Skin epidermis (tissue), 12 donors: ENCODE measurements around the gene MOK.
A peak's percentile ranks its signal among the peaks of the same experiment; 100 is the strongest.

Experiments
- H3K27ac ChIP-seq, 21 experiments: fragments of 200-600 bp; sonication (generic) in 11 of 21; one replicate each; pipeline ENCODE4 v1.5.0; 2020; ENCODE audit warnings: mild to moderate bottlenecking in 3 of 21, inconsistent platforms in 2 of 21, moderate library complexity in 2 of 21
- H3K4me3 ChIP-seq, 7 experiments: fragments of 200-600 bp; sonication (generic) in 2 of 7; one replicate each; pipeline ENCODE4 v1.5.0; 2020; ENCODE audit warnings: inconsistent platforms in 2 of 7, mild to moderate bottlenecking in 2 of 7, moderate library complexity in 1 of 7

The MOK gene

GRCh38 chr14:102295270-102295669 is 9.7 kb downstream of the MOK start:
- peak overlapping the region in 1 of 21 experiments; percentile 43 for H3K27ac ChIP-seq
- H3K4me3 ChIP-seq: no peak overlapping the region

DNA sequence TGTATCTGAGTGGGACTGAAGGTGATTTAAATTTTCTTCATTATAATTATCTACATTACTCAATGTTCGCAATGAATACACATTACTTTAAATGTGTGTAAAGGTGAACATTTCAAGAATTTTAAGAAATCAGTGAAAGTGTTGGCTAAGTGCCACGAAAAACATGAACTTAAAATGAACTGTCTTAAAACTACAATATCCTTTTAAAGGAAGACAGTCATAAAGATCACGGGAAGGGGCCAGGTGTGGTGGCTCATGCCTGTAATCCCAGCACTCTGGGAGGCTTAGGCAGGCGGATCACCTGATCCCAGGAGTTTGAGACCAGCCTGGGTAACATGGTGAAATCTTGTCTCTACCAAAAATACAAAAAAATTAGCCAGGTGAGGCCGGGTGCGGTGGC is 11.2 kb downstream of the MOK start:
- H3K4me3 ChIP-seq: no peak overlapping the region
- H3K27ac ChIP-seq: no peak overlapping the region

GRCh38 chr14:102292441-102292840 is 12.5 kb downstream of the MOK start:
- no peak overlapping the region for H3K27ac ChIP-seq
- no peak overlapping the region for H3K4me3 ChIP-seq

DNA sequence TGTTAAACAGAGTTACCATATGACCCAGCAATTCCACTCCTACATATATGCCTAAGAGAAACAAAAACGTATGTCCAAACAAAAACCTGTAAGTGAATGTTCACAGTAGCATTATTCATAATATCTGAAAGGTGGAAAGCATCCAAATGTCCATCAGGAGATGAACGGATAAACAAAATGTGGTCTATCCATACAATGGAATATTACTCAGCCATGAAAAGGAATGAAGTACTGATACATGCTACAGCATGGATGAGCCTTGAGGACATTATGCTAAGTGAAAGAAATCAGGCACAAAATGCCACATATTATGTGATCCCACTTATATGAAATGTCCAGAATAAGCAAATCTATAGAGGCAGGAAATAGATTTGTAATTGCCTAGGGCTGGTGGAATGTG is 16.8 kb downstream of the MOK start:
- Histone ChIP-seq H3K4me3 (no peak overlapping the region), H3K27ac (no peak overlapping the region)

DNA sequence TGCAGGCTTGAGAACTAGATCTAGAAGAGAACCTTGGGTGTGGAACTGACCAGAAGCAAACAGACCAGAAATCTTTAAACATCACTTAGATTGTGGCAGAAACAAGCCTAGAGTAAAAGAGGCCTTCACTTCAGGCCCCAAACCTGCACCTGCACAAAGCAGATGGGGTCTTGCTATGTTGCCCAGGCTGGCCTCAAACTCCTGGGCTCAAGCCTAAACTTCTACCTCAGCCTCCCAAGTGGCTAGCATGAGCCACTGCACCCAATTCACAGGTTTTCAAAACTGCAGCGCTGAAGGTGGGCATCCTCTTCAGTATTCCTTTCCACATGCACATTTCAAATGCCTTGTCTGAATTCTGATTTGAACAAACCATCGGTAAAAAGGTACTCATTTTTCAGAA is 19.9 kb downstream of the MOK start:
- Histone ChIP-seq H3K27ac (no peak overlapping the region), H3K4me3 (no peak overlapping the region)

GRCh38 chr14:102283631-102284129 is 21.3 kb downstream of the MOK start:
- Histone ChIP-seq H3K27ac (no peak overlapping the region), H3K4me3 (no peak overlapping the region)

GRCh38 chr14:102282751-102283465 is 22.1 kb downstream of the MOK start:
- Histone ChIP-seq H3K4me3 (no peak overlapping the region), H3K27ac (no peak overlapping the region)

- H3K4me3 ChIP-seq: no peak overlapping the region
- H3K27ac ChIP-seq: peak overlapping the region in 1 of 21 experiments; percentile 19
Measured at GRCh38 chr14:102280376-102280962, 24.5 kb downstream of the MOK start.

DNA sequence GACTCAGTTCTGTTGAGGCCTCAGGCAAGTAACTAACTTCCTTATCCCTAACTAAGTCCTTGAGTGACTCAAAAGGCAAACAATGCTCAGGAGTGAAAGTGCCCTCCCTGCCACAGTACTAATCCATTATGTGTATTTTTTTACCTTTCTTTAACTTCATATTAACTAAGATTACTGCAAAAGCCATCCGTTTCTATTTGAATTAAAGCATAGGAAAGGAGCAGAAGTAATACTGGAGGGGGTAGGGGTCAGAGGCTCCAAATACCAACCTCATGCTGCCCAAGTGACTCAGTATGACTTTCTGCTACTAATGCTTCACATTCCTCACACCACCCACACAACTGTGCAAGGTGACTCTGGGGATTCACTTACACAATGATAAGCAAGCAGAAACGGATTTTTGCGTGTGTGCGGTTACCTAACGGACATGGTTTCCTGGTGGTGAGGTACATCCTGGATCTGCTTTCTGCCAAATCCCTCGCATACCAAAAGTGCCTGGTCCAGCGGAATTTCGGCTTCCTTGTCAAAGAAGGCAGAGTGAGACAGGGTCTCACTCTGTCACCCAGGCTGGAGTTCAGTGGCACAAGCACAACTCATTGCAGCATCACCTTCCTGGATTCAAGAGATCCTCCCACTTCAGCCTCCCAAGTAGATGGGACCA is 25.1 kb downstream of the MOK start:
- Histone ChIP-seq H3K27ac (peak overlapping the region in 6 of 21 experiments; percentile 9 to 69 (median 20)), H3K4me3 (no peak overlapping the region)

DNA sequence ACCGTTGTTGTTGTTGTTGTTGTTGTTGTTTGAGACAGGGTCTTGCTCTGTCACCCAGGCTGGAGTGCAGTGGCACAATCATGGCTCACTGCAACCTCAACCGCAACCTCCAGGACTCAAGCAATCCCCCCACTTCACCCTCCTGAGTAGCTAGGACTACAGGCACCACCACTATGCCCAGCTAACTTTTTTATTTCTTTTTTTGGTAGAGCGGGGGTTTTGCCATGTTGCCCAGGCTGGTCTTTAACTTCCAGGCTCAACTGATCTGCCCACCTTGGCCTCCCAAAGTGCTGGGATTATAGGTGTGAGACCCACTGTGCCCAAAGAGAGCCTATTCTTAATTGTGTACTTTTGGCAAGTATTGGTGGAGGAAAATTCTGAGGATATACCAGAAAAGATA is 25.7 kb downstream of the MOK start:
- H3K27ac ChIP-seq: peak overlapping the region in 4 of 21 experiments; percentile 9 to 69 (median 28)

DNA sequence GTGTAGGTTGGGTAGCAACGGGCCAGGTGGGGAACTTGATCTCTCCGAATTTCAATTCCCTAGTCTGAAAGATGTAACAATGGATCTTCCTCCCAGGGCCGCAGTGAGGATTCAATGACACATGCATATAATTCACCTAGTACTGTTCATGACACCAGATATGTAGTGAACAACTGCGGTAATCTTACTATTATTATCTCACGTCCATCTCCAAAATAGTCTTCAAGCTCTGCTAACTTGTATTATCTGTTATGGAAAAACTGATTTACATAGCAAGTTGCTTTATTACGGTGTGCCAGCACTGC is 26.4 kb downstream of the MOK start:
- H3K27ac ChIP-seq: no peak overlapping the region
- H3K4me3 ChIP-seq: no peak overlapping the region

More for the DNA sequence above, 25.7 kb downstream of the MOK start:
- H3K4me3 ChIP-seq: no peak overlapping the region

- Histone ChIP-seq H3K4me3 (no peak overlapping the region), H3K27ac (no peak overlapping the region)
Measured at GRCh38 chr14:102277874-102278630, 26.9 kb downstream of the MOK start.

GRCh38 chr14:102275866-102276265 is 29.1 kb downstream of the MOK start:
- no peak overlapping the region for H3K4me3 ChIP-seq
- H3K27ac ChIP-seq: no peak overlapping the region

- no peak overlapping the region for H3K27ac ChIP-seq
- no peak overlapping the region for H3K4me3 ChIP-seq
Measured at GRCh38 chr14:102272392-102272791, 32.6 kb downstream of the MOK start.

- Histone ChIP-seq H3K4me3 (no peak overlapping the region), H3K27ac (peak overlapping the region in 2 of 21 experiments; percentile 17 to 46)
Measured at GRCh38 chr14:102264775-102265174, 40.2 kb downstream of the MOK start.

GRCh38 chr14:102264355-102264754 is 40.6 kb downstream of the MOK start:
- H3K4me3 ChIP-seq: no peak overlapping the region
- peak overlapping the region in 2 of 21 experiments; percentile 17 to 46 for H3K27ac ChIP-seq

- Histone ChIP-seq H3K27ac (peak overlapping the region in 4 of 21 experiments; percentile 11 to 41 (median 30)), H3K4me3 (no peak overlapping the region)
Measured at GRCh38 chr14:102262929-102263462, 42.0 kb downstream of the MOK start.

- Histone ChIP-seq H3K4me3 (no peak overlapping the region), H3K27ac (no peak overlapping the region)
Measured at GRCh38 chr14:102258136-102258535, 46.8 kb downstream of the MOK start.

DNA sequence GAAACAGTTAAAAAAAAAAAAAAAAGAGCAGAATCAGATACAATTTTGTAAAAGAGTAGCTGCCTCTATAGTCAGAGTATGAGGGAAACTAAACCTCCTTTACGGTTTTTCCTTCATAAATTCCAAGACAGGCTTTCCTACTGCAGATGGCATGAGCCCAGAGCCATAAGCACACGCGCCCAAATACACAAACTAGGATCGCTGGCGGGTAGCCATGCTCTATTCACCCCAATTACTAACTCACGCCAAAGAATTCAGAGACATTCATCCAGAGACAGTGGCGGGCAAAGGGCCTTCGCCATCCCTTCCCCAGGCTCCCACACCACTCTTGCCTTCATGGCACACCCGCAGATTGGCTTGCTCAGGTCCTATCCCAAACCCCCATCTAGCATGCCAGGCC is 48.2 kb downstream of the MOK start:
- H3K4me3 ChIP-seq: no peak overlapping the region
- H3K27ac ChIP-seq: no peak overlapping the region
